ENCODE measurements around the gene PGAP3. TPM values are rescaled to one million over a fixed set of nuclear protein-coding genes. Genes with fewer than 3 reads are reported as not detected.

PGAP3 gene
- total RNA-seq, 4 donors from 2014 or later, result 19.9 to 82.6 (median 46.2) TPM

- DNase-seq, result peak; percentile 73
- H3K9me3 ChIP-seq, result no peaks in the 10 kb centered on the region
- TF ChIP-seq CTCF (IDR thresholded peaks at IDR 0.05) (no peak), POLR2AphosphoS5 (IDR thresholded peaks at IDR 0.05) (peak; percentile 61 to 85 (median 62)), EP300 (IDR thresholded peaks at IDR 0.05; ENCODE audit: low read depth) (no peak), POLR2A (IDR thresholded peaks at IDR 0.05) (peak; percentile 85)
- H3K4me3 ChIP-seq, result peak overlapping the region; percentile 18 to 60 (median 53)
- 41% methylated on average over 11 of the region's 16 CpGs; no CpG with 5 or more reads in 1 of the 2 donors for WGBS, 2 donors (ENCODE audit: low coverage in 1 of 2)
- peak overlapping the region; percentile 90 to 93 (median 91) for H3K27ac ChIP-seq
- H3K27me3 ChIP-seq, result peaks cover 49% of the 10 kb centered on the region
- intact Hi-C loops (cut with DNase I; ENCODE audit: low total_unique reads) (no loop called here), in situ Hi-C loops (cut with MboI; ENCODE audit: low pct_ligation_motif_present in 1 of 4, low pct_unique_long_range_greater_than_20kb in 1 of 4, low sequenced_read_pairs in 3 of 4) (loop anchor here in 3 of 4 donors (10.0 to 25.0 kb wide), 3 partner anchors 109 to 127 kb away; partner anchors contain the start of genes GRB7 (in 1 of the 3) and MIEN1 (in 1 of the 3))
- peaks cover 17 to 72% (median 53%) of the 10 kb centered on the region in 4 donors for H3K4me1 ChIP-seq
- H3K36me3 ChIP-seq, result no peaks in the 10 kb centered on the region
These were observed 59.9 kb downstream of the PGAP3 start for GRCh38 chr17:39627712-39628516.

- WGBS, 2 donors (ENCODE audit: low coverage in 1 of 2), result 4% methylated on average over 64 of the region's 72 CpGs; no CpG with 5 or more reads in 1 of the 2 donors
- in situ Hi-C loops (cut with MboI; ENCODE audit: low pct_ligation_motif_present in 1 of 4, low pct_unique_long_range_greater_than_20kb in 1 of 4, low sequenced_read_pairs in 3 of 4), result loop anchor here in 3 of 4 donors (10.0 to 25.0 kb wide), 3 partner anchors 110 to 128 kb away; partner anchors contain the start of genes GRB7 (in 1 of the 3) and MIEN1 (in 1 of the 3)
- intact Hi-C loops (cut with DNase I; ENCODE audit: low total_unique reads), result no loop called here
- Histone ChIP-seq H3K9me3 (no peaks in the 10 kb centered on the region), H3K27ac (peak overlapping the region; percentile 90 to 93 (median 91)), H3K36me3 (no peaks in the 10 kb centered on the region), H3K4me1 (peaks cover 17 to 70% (median 53%) of the 10 kb centered on the region in 4 donors), H3K27me3 (peaks cover 49% of the 10 kb centered on the region), H3K4me3 (peak overlapping the region; percentile 18 to 60 (median 53))
- no peak for DNase-seq
- TF ChIP-seq POLR2A (IDR thresholded peaks at IDR 0.05) (peak; percentile 17), CTCF (IDR thresholded peaks at IDR 0.05) (no peak)
These were observed 60.7 kb downstream of the PGAP3 start for GRCh38 chr17:39627047-39627711.

- intact Hi-C loops (cut with DNase I; ENCODE audit: low total_unique reads) (no loop called here), in situ Hi-C loops (cut with MboI; ENCODE audit: low pct_ligation_motif_present in 1 of 4, low pct_unique_long_range_greater_than_20kb in 1 of 4, low sequenced_read_pairs in 3 of 4) (loop anchor here in 3 of 4 donors (10.0 to 25.0 kb wide), 3 partner anchors 111 to 128 kb away; partner anchors contain the start of genes GRB7 (in 1 of the 3) and MIEN1 (in 1 of the 3))
- H3K36me3 ChIP-seq, result no peaks in the 10 kb centered on the region
- H3K4me3 ChIP-seq, result peak within 1 kb of the TSS; percentile 18 to 60 (median 53)
- no peaks in the 10 kb centered on the region for H3K9me3 ChIP-seq
- peak; percentile 58 for DNase-seq
- peak; percentile 54 to 76 (median 69) for TF ChIP-seq POLR2AphosphoS5 (IDR thresholded peaks at IDR 0.05)
- TF ChIP-seq POLR2A (IDR thresholded peaks at IDR 0.05), result peak; percentile 82
- TF ChIP-seq EP300 (IDR thresholded peaks at IDR 0.05; ENCODE audit: low read depth), result no peak
- TF ChIP-seq CTCF (IDR thresholded peaks at IDR 0.05), result no peak
- peaks cover 49% of the 10 kb centered on the region for H3K27me3 ChIP-seq
- 12% methylated on average over 29 of the region's 29 CpGs; no CpG with 5 or more reads in 1 of the 2 donors for WGBS, 2 donors (ENCODE audit: low coverage in 1 of 2)
- H3K27ac ChIP-seq, result peak within 1 kb of the TSS; percentile 90 to 93 (median 91)
- peaks cover 17 to 64% (median 51%) of the 10 kb centered on the region in 4 donors for H3K4me1 ChIP-seq
These were observed 61.4 kb downstream of the PGAP3 start, which contains the start of gene PPP1R1B for GRCh38 chr17:39626171-39627046. PPP1R1B (plus strand) TSS chr17:39626952; CDS start chr17:39627393, 441 bp downstream.

Measured in transverse colon (tissue), 4 donors.